Measurements from ENCODE around the gene LHB.
A peak's percentile ranks its signal among the peaks of the same experiment; 100 is the strongest.
"Not testable (repeated sequence)": the region's sequence is repeated elsewhere in the genome, so short reads cannot be mapped to it uniquely, and the experiment has no call there.

LHB gene

DNA sequence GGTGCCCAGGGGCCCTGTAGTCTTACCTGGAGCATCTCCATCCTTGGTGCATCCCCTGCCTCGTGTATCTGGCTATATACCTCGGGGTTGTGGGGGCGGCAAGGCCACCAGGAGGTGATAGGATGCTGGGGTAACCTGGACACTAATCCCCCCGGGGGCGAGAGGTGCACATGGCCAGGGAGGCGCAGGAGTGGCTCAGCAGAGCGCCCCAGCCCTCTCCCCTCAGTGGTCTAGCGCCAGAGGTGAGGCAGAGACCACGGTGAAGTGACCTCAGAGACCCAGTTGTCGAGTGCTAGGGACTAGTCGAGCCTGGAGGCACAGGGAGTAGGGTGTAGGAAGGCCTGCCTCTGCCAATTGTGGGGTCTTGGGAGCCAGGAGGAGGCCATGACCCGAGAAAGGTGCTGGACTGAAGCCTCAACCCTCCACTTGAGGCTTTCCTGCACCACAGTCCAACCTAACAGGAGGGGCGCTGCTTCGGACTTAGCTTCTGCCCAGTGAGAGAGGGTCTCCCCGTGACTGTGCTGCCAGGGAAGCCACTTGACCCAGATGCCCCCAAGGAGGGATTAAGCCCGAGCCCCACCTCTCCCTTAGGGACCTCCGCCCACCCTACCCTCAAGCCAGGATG lies at the start of gene LHB:
LHB (minus strand) TSS at position 51 of the 625 bp plus-strand sequence; CDS start at position 41, 10 bp downstream.
- peaks cover 19% of the 10 kb centered on the region for H3K4me1 Mint-ChIP-seq (ENCODE audit: low read depth)
- peaks cover 8% of the 10 kb centered on the region for H3K36me3 Mint-ChIP-seq (ENCODE audit: low read depth)
- no peak within 1 kb of the TSS for H3K27ac Mint-ChIP-seq
- H3K9me3 Mint-ChIP-seq, result no peaks in the 10 kb centered on the region
- DNase-seq (ENCODE audit: low spot score), result no peak
- H3K27me3 Mint-ChIP-seq (ENCODE audit: low read depth), result peaks cover 17% of the 10 kb centered on the region
- H3K4me3 Mint-ChIP-seq, result peak within 1 kb of the TSS; percentile 89

DNA sequence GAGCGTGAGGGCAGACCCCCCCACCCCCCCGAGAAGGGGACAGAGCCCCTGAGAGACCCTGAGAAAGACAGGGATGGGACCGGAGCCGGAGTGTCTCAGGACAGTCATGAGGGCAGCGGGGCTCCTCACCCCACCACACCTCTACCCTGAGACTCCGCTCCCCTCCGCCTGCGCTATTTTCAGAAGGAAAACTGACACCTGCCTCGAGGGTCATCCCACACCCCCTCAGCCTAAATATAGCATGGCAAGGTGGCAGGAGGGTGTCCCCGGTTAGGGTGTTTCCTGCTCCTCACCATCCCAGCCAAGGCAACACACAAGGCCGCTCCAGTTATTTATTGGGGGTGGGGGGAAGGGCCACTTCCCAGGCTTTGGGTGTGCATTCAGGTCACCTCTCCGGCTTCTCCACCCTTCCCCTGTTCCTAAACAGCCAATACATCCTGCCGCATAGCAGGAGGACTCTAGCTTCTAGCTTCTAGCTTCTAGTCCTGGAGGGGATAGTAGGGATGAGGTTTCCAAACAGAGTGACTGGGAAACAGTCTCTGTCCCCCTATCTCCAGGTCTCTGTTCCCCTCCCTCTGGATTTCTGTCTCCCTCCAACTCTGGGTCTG lies 49.1 kb upstream of the LHB start:
- H3K27ac Mint-ChIP-seq, result no peak overlapping the region

GRCh38 chr19:49064768-49065611 lies 48.1 kb upstream of the LHB start, which contains the start of gene NTF4:
Gene NTF4 (minus strand): TSS chr19:49064818. CDS start chr19:49061997, 2,821 bp downstream.
- DNase-seq (ENCODE audit: low spot score), result no peak
- H3K27me3 Mint-ChIP-seq (ENCODE audit: low read depth), result peaks cover 68% of the 10 kb centered on the region
- no peak within 1 kb of the TSS for H3K27ac Mint-ChIP-seq
- H3K9me3 Mint-ChIP-seq, result no peaks in the 10 kb centered on the region
- no peaks in the 10 kb centered on the region for H3K4me1 Mint-ChIP-seq (ENCODE audit: low read depth)
- H3K4me3 Mint-ChIP-seq, result no peak within 1 kb of the TSS
- no peaks in the 10 kb centered on the region for H3K36me3 Mint-ChIP-seq (ENCODE audit: low read depth)

More for the DNA sequence above, 49.1 kb upstream of the LHB start:
- H3K27me3 Mint-ChIP-seq (ENCODE audit: low read depth), result peaks cover 68% of the 10 kb centered on the region
- H3K9me3 Mint-ChIP-seq, result no peaks in the 10 kb centered on the region
- DNase-seq (ENCODE audit: low spot score), result no peak
- no peak overlapping the region for H3K4me3 Mint-ChIP-seq
- H3K4me1 Mint-ChIP-seq (ENCODE audit: low read depth), result no peaks in the 10 kb centered on the region
- H3K36me3 Mint-ChIP-seq (ENCODE audit: low read depth), result no peaks in the 10 kb centered on the region

DNA sequence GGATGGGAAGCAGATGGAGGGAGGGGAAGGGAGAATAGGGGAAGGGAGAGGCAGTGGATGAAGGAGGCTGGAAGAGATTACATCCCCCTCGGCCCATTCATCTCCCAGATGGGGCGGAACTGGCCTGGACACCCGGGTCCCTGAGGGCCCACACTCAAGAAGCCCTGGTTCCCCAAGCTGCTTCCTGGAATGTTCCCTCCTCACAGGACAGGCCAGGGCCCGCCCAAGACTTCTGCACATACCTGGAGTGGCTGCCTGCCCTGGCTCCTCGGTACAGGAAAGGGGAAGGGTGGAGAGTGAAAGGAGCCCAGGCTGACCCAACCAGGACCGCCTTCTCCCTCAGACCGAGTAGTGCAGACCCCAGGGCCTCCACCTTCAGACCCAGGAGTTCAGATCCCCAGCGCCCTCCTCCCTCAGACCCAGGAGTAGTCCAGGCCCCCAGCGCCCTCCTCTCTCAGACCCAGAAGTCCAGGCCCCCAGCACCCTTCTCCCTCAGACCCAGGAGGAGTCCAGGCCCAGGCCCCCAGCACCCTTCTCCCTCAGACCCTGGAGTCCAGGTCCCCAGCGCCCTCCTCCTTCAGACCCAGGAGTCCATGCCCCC lies 47.2 kb upstream of the LHB start:
- H3K36me3 Mint-ChIP-seq (ENCODE audit: low read depth), result no peaks in the 10 kb centered on the region
- H3K27me3 Mint-ChIP-seq (ENCODE audit: low read depth), result peaks cover 69% of the 10 kb centered on the region
- H3K4me3 Mint-ChIP-seq, result no peak overlapping the region
- no peak for DNase-seq (ENCODE audit: low spot score)
- no peak overlapping the region for H3K27ac Mint-ChIP-seq
- H3K9me3 Mint-ChIP-seq, result no peaks in the 10 kb centered on the region
- no peaks in the 10 kb centered on the region for H3K4me1 Mint-ChIP-seq (ENCODE audit: low read depth)

- Mint-ChIP-seq H3K36me3 (ENCODE audit: low read depth) (no peaks in the 10 kb centered on the region), H3K4me3 (no peak overlapping the region), H3K27ac (no peak overlapping the region), H3K9me3 (no peaks in the 10 kb centered on the region), H3K4me1 (ENCODE audit: low read depth) (peaks cover 13% of the 10 kb centered on the region), H3K27me3 (ENCODE audit: low read depth) (peaks cover 76% of the 10 kb centered on the region)
- no peak for DNase-seq (ENCODE audit: low spot score)
Observed at GRCh38 chr19:49061445-49061844, 44.6 kb upstream of the LHB start.

GRCh38 chr19:49061000-49061399 lies 44.1 kb upstream of the LHB start:
- no peak for DNase-seq (ENCODE audit: low spot score)
- Mint-ChIP-seq H3K4me3 (no peak overlapping the region), H3K27ac (no peak overlapping the region), H3K4me1 (ENCODE audit: low read depth) (peaks cover 14% of the 10 kb centered on the region), H3K27me3 (ENCODE audit: low read depth) (peaks cover 75% of the 10 kb centered on the region), H3K9me3 (no peaks in the 10 kb centered on the region), H3K36me3 (ENCODE audit: low read depth) (no peaks in the 10 kb centered on the region)

- H3K36me3 Mint-ChIP-seq (ENCODE audit: low read depth), result no peaks in the 10 kb centered on the region
- H3K27me3 Mint-ChIP-seq (ENCODE audit: low read depth), result peaks cover 68% of the 10 kb centered on the region
- peaks cover 16% of the 10 kb centered on the region for H3K4me1 Mint-ChIP-seq (ENCODE audit: low read depth)
- H3K9me3 Mint-ChIP-seq, result no peaks in the 10 kb centered on the region
- H3K27ac Mint-ChIP-seq, result no peak overlapping the region
- H3K4me3 Mint-ChIP-seq, result no peak overlapping the region
- no peak for DNase-seq (ENCODE audit: low spot score)
Observed at GRCh38 chr19:49059053-49059452, 42.2 kb upstream of the LHB start.

- H3K27me3 Mint-ChIP-seq (ENCODE audit: low read depth), result peaks cover 65% of the 10 kb centered on the region
- peaks cover 16% of the 10 kb centered on the region for H3K4me1 Mint-ChIP-seq (ENCODE audit: low read depth)
- no peak overlapping the region for H3K4me3 Mint-ChIP-seq
- H3K36me3 Mint-ChIP-seq (ENCODE audit: low read depth), result no peaks in the 10 kb centered on the region
- no peak for DNase-seq (ENCODE audit: low spot score)
- H3K9me3 Mint-ChIP-seq, result no peaks in the 10 kb centered on the region
- no peak overlapping the region for H3K27ac Mint-ChIP-seq
Observed at GRCh38 chr19:49058562-49058961, 41.7 kb upstream of the LHB start.

DNA sequence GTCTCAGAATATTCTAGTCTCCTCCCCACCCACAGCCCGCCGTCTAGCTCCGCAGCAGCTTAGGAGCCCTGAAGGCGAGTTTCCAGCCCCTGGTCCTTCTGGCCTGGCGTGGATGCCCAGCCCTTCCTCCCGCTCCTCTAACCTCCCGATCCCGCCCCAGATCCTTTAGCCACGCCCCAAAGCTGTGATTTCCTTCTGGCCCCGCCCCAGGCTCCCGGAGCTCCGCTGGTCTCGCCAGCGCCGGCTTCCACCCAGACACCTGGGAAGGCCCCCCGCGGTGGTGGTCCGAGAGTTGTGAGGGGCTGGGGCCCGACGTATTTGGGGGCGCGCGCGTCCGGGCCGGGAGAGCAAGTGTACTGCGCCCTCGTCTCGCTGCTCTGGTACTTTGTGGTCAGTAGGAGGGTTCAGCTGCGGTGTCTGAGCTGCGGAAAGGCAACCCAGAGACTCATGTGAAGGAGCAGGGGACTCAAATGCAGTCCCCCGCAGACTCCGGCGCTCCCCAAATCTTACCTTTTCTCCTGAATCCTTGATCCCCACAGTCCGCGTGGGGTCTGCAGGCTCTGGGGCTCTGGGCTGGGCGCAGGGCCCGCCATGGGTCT lies 40.8 kb upstream of the LHB start, which contains the start of gene CGB7:
CGB7 (minus strand) TSS at position 114 of the 599 bp plus-strand sequence. CDS start 2,374 bp downstream, outside the sequence.
- peak; percentile 27 for DNase-seq (ENCODE audit: low spot score)

DNA sequence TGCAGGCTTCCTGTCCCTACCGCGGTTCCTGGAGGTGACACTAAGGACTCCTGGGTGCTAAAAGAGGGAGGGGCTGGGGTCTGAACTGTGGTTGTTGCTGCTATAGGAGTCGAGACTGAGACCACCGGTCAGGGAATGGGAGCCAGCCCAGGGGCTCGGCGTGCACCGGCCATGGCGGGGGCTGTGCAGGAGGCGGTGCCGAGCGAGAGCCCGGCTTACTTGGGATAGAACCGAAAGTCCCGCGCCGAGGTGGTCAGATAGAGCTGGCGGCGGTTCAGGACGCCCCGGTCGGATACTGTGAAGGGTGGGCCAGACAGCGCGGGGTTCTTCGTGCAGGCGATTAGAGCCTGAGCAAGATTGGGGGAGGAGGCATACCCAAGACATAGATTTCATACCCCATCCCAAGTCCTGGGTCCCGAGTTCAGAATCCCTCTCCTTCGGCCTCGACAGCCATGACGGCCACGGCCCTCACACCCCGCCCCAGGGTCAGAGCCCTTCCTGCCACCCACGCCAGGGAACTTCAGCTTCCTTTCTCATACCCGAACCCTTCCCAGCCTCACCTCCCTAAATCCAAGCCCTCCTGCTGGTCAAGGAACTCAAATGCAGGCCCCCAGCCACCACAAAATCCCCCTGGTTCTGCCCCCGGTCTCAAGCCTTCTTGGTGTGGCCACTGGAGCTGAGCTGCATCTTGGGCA lies 40.2 kb upstream of the LHB start:
- Mint-ChIP-seq H3K4me3 (peak overlapping the region; percentile 69), H3K4me1 (ENCODE audit: low read depth) (peaks cover 16% of the 10 kb centered on the region), H3K27me3 (ENCODE audit: low read depth) (peaks cover 61% of the 10 kb centered on the region)
- not testable (repeated sequence) for H3K36me3 Mint-ChIP-seq (ENCODE audit: low read depth); H3K9me3 Mint-ChIP-seq; H3K27ac Mint-ChIP-seq; DNase-seq (ENCODE audit: low spot score)

More for the DNA sequence above, 40.8 kb upstream of the LHB start, which contains the start of gene CGB7:
- H3K4me1 Mint-ChIP-seq (ENCODE audit: low read depth), result peaks cover 16% of the 10 kb centered on the region
- H3K36me3 Mint-ChIP-seq (ENCODE audit: low read depth), result no peaks in the 10 kb centered on the region
- H3K27me3 Mint-ChIP-seq (ENCODE audit: low read depth), result peaks cover 61% of the 10 kb centered on the region
- no peak within 1 kb of the TSS for H3K27ac Mint-ChIP-seq
- no peaks in the 10 kb centered on the region for H3K9me3 Mint-ChIP-seq
- H3K4me3 Mint-ChIP-seq, result peak within 1 kb of the TSS; percentile 69

GRCh38 chr19:49056101-49056901 lies 39.4 kb upstream of the LHB start:
- DNase-seq (ENCODE audit: low spot score), result peak; percentile 56
- no peaks in the 10 kb centered on the region for H3K9me3 Mint-ChIP-seq
- H3K27ac Mint-ChIP-seq, result no peak overlapping the region
- H3K27me3 Mint-ChIP-seq (ENCODE audit: low read depth), result peaks cover 58% of the 10 kb centered on the region
- H3K36me3 Mint-ChIP-seq (ENCODE audit: low read depth), result no peaks in the 10 kb centered on the region
- H3K4me1 Mint-ChIP-seq (ENCODE audit: low read depth), result peaks cover 16% of the 10 kb centered on the region
- peak overlapping the region; percentile 69 for H3K4me3 Mint-ChIP-seq

DNA sequence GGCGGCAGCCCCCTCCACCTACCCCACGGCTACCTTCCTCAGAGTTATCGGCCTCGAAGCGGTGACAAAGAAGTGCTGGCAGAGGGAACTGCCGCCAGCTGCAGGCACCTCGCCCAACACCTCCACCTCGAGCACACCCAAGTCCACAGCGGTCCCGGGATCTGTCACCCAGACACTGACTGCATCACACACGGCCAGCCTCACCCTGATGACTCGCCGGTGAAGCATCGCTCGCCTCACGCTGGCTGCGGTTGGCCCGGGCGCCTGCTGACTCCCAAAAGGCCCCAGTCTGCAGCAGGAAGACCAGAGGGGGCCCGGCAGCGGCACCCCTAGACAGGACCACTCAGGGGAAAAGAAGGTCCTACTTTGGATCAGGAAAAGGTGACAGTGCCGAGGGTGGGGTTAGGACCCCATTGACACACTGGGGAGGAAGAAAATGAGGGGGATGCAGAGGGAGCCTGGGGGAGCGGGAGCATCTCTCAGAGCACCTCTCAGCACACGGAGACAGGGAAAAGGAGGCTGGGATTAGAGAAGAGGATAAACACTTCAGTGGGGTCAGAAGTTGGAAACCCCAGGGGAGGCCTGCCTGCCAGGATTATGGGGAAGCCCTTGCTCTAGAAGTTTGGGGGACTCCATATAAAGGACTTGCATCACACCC lies 33.6 kb upstream of the LHB start:
- H3K27me3 Mint-ChIP-seq (ENCODE audit: low read depth); H3K27ac Mint-ChIP-seq; DNase-seq (ENCODE audit: low spot score); H3K4me1 Mint-ChIP-seq (ENCODE audit: low read depth); H3K4me3 Mint-ChIP-seq; H3K9me3 Mint-ChIP-seq; H3K36me3 Mint-ChIP-seq (ENCODE audit: low read depth): not testable (repeated sequence)
